Lower leg skin (tissue), 3 donors: ENCODE results near the gene GPHA2.

Experiments used
- CTCF ChIP-seq, 3 donors: fragments of 450-650 bp; IDR thresholded peaks; one replicate each; pipeline ENCODE4 v1.5.1; 2016; ENCODE audit warnings: antibody characterized with exemption in 3 of 3, mild to moderate bottlenecking in 3 of 3, moderate library complexity in 2 of 3
- POLR2A ChIP-seq, 2 donors: fragments of 450-650 bp; IDR thresholded peaks; one replicate each; pipeline ENCODE4 v1.6.1; 2016 to 2017; ENCODE audit warnings: antibody characterized with exemption in 2 of 2, mild to moderate bottlenecking in 1 of 2, moderate library complexity in 1 of 2

- TF ChIP-seq POLR2A (IDR thresholded peaks at IDR 0.05) (no peak), CTCF (IDR thresholded peaks at IDR 0.05) (no peak)
Measured at GRCh38 chr11:64936539-64936938, 846 bp upstream of the GPHA2 start.
